NCI-H1436 treated with DMSO at 0.1 percent for 48 hours (cell line): ENCODE data around the gene KNL1.
"Not testable (repeated sequence)": the region's sequence is repeated elsewhere in the genome, so short reads cannot be mapped to it uniquely, and the experiment has no call there.

Experiments
- DNase-seq: peaks from one replicate; lab custom pipeline; 2025; lab: John Stamatoyannopoulos, UW

The KNL1 gene

GRCh38 chr15:40584191-40584590 lies 9.9 kb upstream of the KNL1 start:
- no peak for DNase-seq

- no peak for DNase-seq
Measured at GRCh38 chr15:40590667-40591050, 3.4 kb upstream of the KNL1 start.

- DNase-seq: no peak
Measured at GRCh38 chr15:40591389-40591788, 2.7 kb upstream of the KNL1 start.

- DNase-seq: no peak
Measured at GRCh38 chr15:40593165-40593564, 884 bp upstream of the KNL1 start.

GRCh38 chr15:40594429-40594836 lies 384 bp downstream of the KNL1 start:
- DNase-seq: no peak

- no peak for DNase-seq
Measured at GRCh38 chr15:40595219-40595618, 1.2 kb downstream of the KNL1 start.

- no peak for DNase-seq
Measured at GRCh38 chr15:40595773-40596172, 1.7 kb downstream of the KNL1 start.

- no peak for DNase-seq
Measured at GRCh38 chr15:40597024-40597423, 3.0 kb downstream of the KNL1 start.

- DNase-seq: no peak
Measured at GRCh38 chr15:40598126-40598525, 4.1 kb downstream of the KNL1 start.

GRCh38 chr15:40598672-40599071 lies 4.6 kb downstream of the KNL1 start:
- DNase-seq: no peak

- no peak for DNase-seq
Measured at GRCh38 chr15:40600956-40601355, 6.9 kb downstream of the KNL1 start.

GRCh38 chr15:40603935-40604334 lies 9.9 kb downstream of the KNL1 start:
- DNase-seq: no peak

GRCh38 chr15:40613080-40613479 lies 19.0 kb downstream of the KNL1 start:
- no peak for DNase-seq

- DNase-seq: no peak
Measured at GRCh38 chr15:40618023-40618422, 24.0 kb downstream of the KNL1 start.

GRCh38 chr15:40618906-40619305 lies 24.9 kb downstream of the KNL1 start:
- DNase-seq: no peak

- DNase-seq: no peak
Measured at GRCh38 chr15:40623361-40623760, 29.3 kb downstream of the KNL1 start.

GRCh38 chr15:40630313-40630712 lies 36.3 kb downstream of the KNL1 start:
- DNase-seq: no peak

- no peak for DNase-seq
Measured at GRCh38 chr15:40633178-40633577, 39.1 kb downstream of the KNL1 start.

- no peak for DNase-seq
Measured at GRCh38 chr15:40637221-40637745, 43.2 kb downstream of the KNL1 start.

- DNase-seq: no peak
Measured at GRCh38 chr15:40639677-40640076, 45.6 kb downstream of the KNL1 start.

GRCh38 chr15:40647523-40647922 lies 53.5 kb downstream of the KNL1 start:
- DNase-seq: no peak

GRCh38 chr15:40650479-40650878 lies 56.4 kb downstream of the KNL1 start:
- no peak for DNase-seq

GRCh38 chr15:40660686-40661085 lies 66.6 kb downstream of the KNL1 start:
- no peak for DNase-seq

- DNase-seq: no peak
Measured at GRCh38 chr15:40664909-40665308, 70.9 kb downstream of the KNL1 start.

GRCh38 chr15:40676290-40676689 lies 82.2 kb downstream of the KNL1 start:
- DNase-seq: not testable (repeated sequence)
